ENCODE measurements around the gene GPR78.

Gene GPR78

DNA sequence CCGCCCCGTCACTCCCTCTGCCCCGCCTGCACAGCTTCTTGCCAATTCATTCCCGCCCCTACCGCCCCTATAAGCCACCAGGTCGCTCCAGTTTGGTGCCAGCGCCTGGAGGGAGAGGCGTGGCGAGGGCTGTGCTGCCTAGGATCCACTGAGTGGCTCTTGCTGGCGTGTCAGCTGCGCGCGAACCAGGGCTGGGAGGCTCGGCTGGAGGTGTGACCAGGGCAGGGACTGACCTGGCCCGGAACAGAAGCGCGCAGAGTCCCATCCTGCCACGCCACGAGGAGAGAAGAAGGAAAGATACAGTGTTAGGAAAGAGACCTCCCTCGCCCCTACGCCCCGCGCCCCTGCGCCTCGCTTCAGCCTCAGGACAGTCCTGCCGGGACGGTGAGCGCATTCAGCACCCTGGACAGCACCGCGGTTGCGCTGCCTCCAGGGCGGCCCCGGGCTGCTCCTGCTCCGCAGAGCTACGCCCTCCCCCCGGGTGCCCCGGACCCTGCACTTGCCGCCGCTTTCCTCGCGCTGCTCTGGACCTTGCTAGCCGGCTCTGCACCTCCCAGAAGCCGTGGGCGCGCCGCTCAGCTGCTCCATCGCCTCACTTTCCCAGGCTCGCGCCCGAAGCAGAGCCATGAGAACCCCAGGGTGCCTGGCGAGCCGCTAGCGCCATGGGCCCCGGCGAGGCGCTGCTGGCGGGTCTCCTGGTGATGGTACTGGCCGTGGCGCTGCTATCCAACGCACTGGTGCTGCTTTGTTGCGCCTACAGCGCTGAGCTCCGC is at the start of gene GPR78:
GPR78 (plus strand) TSS at position 72 of the 773 bp plus-strand sequence; CDS start at position 663, 591 bp downstream.
- DNase-seq (ENCODE audit: low read depth in 2 of 2), result no peak

GRCh38 chr4:8532245-8532781 is 47.9 kb upstream of the GPR78 start:
- no peak for DNase-seq (ENCODE audit: low read depth in 2 of 2)

GRCh38 chr4:8533274-8533865 is 46.8 kb upstream of the GPR78 start:
- DNase-seq (ENCODE audit: low read depth in 2 of 2), result no peak

DNA sequence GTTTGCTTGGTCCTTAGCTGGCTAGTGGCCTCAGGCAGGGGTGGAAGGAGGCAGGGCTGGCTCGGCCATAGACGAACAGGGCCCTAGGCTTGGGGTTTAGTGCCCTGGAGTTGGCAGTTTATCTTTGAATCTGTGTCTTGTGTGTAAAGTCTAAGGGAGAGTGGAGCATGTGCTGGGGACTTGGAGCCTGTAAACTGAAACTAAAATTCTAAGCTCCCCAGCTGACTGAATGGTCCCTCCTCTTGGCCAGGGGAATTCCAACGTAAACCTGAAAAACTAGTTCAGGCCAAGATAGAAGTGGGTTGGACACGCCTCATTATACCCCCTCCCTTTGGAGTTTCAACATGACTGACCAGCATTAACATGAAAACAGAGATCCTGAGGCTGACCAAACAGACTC is 46.1 kb upstream of the GPR78 start:
- no peak for DNase-seq (ENCODE audit: low read depth in 2 of 2)

- DNase-seq (ENCODE audit: low read depth in 2 of 2), result no peak
Observed at GRCh38 chr4:8534611-8535010, 45.6 kb upstream of the GPR78 start.

- DNase-seq (ENCODE audit: low read depth in 2 of 2), result no peak
Observed at GRCh38 chr4:8536467-8536866, 43.7 kb upstream of the GPR78 start.

- no peak for DNase-seq (ENCODE audit: low read depth in 2 of 2)
Observed at GRCh38 chr4:8537041-8537461, 43.1 kb upstream of the GPR78 start.

GRCh38 chr4:8538076-8538702 is 42.0 kb upstream of the GPR78 start:
- no peak for DNase-seq (ENCODE audit: low read depth in 2 of 2)

DNA sequence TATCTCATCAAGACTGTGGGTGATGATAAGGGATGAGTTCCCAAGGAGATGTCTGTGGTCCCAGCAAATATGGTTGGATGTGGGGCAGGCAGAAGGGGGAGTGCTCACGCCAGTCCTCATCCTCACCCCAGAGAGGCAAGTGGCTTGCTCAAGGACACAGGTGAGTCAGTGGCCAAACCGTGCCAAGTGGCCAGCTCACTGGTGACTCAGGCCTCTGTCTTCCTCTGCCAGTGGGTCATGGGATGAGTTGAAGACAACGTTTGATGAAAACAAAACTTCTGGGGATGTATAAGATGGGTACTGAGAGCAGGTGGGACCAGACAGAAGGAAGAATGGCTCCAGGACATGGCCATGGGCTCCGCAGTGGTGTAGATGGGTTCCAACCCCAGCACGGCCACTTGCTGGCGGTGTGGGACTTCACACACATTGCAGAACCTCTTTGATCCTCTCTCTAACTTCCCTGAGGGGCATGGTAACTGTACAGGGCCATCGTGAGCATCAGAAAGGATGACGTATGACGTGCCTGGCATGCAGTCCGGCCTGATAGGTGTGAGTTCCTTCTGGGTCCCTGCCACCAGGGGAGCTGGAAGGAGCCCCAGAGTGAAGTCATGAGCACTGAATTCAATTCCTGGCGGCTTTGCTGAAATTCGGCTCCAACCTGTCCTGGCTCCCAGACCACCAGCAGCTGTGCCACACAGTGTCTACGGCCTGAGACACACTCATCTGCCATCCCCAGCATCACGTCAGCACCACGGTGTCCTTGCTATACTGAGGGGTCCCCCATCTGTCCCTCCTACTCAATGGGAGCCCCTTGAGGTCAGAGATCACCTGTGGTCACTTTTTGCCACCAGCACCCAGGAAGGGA is 41.3 kb upstream of the GPR78 start:
- no peak for DNase-seq (ENCODE audit: low read depth in 2 of 2)

- DNase-seq (ENCODE audit: low read depth in 2 of 2), result no peak
Observed at GRCh38 chr4:8539661-8540060, 40.5 kb upstream of the GPR78 start.

- no peak for DNase-seq (ENCODE audit: low read depth in 2 of 2)
Observed at GRCh38 chr4:8540072-8540471, 40.1 kb upstream of the GPR78 start.

DNA sequence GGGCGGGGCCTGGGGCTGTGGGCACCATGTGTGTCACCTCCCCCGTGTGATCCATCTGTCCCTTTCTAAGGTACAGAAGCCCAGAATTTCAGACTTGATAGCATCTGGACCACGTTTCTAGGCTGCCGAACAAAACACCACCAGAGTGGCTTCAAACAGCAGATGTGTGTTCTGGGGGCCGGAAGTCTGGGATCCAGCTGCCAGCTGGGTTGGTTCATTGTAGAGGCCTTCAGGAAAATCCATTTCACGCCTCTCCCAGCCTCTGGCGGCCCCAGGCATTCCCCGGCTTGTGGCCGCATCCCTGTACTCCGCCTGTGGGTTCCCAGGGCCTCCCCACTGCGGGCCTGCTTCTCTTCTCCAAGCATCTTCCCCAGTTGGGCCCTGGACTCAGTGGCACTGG is 39.6 kb upstream of the GPR78 start:
- no peak for DNase-seq (ENCODE audit: low read depth in 2 of 2)

DNA sequence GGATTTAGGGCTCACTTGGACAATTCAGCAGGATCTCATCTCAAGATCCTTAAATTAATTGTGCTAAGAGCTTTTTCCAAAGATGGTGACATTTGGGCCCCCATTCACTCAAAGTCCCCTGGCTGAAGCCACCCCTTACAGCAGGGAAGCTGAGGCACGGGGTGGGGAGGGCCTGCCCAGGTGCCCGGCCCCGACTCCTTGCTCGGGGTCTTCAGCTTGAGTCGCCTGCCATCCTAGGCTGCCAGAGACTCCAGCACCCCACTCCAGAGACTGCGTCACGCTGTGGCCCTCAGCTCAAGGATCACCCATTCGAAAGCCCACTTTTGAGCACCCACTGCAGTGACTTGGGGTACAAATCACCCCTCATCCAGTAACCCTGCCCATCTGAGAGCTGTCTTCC is 39.2 kb upstream of the GPR78 start:
- DNase-seq (ENCODE audit: low read depth in 2 of 2), result no peak

DNA sequence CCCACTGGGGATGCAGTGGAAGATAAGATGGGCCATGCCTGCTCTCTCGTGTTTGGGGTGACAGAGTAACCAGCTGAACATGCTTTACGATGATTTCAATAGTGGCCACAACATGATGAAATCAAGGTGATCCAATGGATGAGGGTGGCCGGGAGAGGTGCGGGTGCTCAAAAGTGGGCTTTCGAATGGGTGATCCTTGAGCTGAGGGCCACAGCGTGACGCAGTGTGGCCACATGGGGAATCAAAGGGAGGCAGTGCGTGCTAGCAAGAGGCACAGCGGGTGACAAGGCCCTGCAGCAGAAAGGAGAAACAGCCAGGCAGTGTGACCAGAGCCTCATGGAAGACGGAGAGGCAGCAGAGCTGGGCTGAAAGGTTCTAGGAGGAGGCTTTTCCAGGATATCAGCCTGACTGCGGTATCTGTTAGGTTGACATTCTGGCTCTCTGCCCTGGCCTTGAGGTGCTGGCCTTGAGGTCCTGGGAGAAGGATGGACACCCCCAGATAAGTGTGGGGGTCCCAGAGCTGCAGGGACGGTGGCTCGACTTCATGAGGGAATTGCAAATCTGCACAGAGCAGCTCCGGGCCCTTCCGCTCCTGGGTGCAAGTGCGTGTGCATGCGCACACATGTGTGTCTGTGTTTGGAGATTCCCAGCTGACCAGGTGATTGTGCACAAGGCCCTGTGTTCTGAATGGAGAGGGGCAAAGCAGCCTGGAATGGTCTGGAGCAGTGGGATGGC is 38.0 kb upstream of the GPR78 start:
- no peak for DNase-seq (ENCODE audit: low read depth in 2 of 2)

DNA sequence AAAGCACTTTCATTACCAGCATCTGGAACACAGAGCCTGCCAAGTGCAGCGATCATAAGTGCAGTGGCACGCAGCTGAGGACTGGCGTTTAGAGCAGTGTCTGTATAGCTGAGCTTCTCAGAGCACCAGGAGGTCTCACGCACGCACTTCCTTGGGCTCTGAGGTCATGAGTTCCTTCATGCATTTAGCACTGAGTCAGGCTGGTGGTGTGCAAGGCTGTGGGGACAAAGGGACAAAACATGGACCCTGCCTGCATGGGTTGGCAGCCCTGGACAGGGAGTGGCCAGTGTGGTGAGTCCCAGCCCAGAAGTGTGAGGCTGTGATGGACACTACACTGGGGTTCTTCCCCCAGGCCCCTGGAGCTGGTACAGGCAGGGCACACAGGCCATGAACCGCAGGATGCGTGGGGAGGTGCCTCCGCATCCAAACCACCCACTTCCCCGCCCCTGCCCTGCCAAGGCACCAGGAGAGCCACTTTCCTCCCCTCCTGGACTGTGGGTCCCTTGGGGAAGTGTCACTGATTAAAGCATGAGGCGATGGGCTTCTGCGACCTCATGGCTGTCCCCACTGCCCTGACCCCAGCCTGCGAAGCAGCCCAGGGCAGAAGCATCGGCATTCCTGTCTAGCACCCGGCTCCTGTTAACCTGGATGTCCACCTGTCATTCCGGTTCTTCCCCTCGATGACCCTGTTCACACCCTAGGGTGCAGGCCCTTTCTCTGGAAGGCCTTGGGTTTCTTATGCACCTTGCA is 37.2 kb upstream of the GPR78 start:
- DNase-seq (ENCODE audit: low read depth in 2 of 2), result no peak

- no peak for DNase-seq (ENCODE audit: low read depth in 2 of 2)
Observed at GRCh38 chr4:8543623-8544022, 36.6 kb upstream of the GPR78 start.

DNA sequence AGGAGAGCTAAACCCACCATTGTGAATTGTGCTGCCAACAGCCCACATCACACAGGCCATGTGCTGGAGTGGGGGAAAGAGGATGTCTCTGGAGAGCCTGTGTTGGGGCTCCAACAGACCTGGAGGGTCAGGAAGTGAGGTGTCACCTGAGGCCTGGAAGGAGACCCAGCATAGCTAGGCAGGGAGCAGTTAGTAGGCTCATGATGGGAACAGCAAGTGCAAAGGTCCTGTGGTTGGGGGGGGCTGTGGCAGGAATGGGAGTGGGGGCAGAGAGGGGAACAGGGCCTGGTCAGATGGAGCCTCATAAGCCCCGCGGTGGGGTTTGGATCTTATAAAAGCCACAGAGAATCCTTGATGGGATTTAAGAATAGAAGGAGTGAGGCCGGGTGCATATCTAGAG is 35.9 kb upstream of the GPR78 start:
- no peak for DNase-seq (ENCODE audit: low read depth in 2 of 2)

DNA sequence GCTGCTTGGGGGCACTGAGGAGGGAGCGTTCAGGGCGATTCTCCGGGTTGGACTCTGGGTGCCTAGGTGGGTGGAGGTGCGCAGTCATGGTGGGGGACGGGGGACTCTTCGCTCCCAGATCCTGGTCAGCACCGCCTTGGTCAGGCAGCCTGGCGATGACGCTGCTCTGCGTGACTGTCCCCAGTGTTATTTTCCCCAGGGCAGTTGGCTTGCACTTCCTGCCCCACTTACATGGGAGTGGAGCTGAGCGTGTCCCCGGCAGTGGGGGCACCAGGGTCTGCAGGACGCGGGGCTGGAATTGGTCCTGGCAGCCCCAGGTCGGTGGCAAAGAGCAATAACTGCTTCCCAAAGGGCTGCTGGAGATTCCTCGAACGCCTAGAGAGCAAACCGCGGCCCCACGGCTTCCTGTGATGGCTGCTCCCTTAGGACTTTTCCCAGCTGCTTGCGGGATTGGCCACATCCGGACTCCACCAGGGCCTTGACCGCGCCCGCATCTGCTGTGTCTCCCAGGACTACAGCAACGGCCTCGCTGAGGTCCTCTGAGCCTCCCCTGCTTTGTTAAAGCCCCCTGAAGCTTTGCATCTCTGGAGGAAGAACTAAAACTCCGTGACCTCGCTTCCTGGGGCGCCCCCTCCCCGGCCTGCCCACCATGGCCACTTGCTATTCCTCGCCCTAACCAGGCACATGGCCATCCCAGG is 35.3 kb upstream of the GPR78 start:
- no peak for DNase-seq (ENCODE audit: low read depth in 2 of 2)

- no peak for DNase-seq (ENCODE audit: low read depth in 2 of 2)
Observed at GRCh38 chr4:8545439-8545765, 34.8 kb upstream of the GPR78 start.

GRCh38 chr4:8546766-8547107 is 33.5 kb upstream of the GPR78 start:
- no peak for DNase-seq (ENCODE audit: low read depth in 2 of 2)
